SK-N-SH treated with all-trans-retinoic acid at 6 μM for 48 hours (cell line): ENCODE results near the gene AGTPBP1.

Experiments
- ARNTL ChIP-seq: fragments of 450-650 bp; formaldehyde crosslinking; IDR thresholded peaks from 2 replicates; pipeline ENCODE4 v1.5.0; 2020; ENCODE audit warnings: low read depth, mild to moderate bottlenecking, moderate library complexity, borderline replicate concordance
- CSRNP3 ChIP-seq: fragments of 250-450 bp; sonication (Bioruptor Pico); IDR thresholded peaks from 2 replicates; pipeline ENCODE4 v1.5.1; 2021; ENCODE audit warnings: mild to moderate bottlenecking, moderate library complexity
- ESRRG ChIP-seq: fragments of 250-450 bp; sonication (Bioruptor Pico); IDR thresholded peaks from 2 replicates; pipeline ENCODE4 v1.6.1; 2021; ENCODE audit warnings: mild to moderate bottlenecking
- PPARA ChIP-seq: fragments of 250-450 bp; sonication (Bioruptor Pico); IDR thresholded peaks from 2 replicates; pipeline ENCODE4 v1.5.0; 2020; ENCODE audit warnings: mild to moderate bottlenecking, borderline replicate concordance
- TCF4 ChIP-seq: fragments of 250-450 bp; sonication (Bioruptor Pico); IDR thresholded peaks from 2 replicates; pipeline ENCODE4 v1.8.0; 2021; ENCODE audit warnings: mild to moderate bottlenecking, moderate library complexity, borderline replicate concordance
- TOX ChIP-seq: fragments of 250-450 bp; sonication (Bioruptor Pico); IDR thresholded peaks from 2 replicates; pipeline ENCODE4 v1.8.0; 2021; ENCODE audit warnings: mild to moderate bottlenecking, moderate library complexity, borderline replicate concordance
- ZC3H10 ChIP-seq: fragments of 250-450 bp; sonication (Bioruptor Pico); IDR thresholded peaks from 2 replicates; pipeline ENCODE4 v1.5.1; 2021; ENCODE audit warnings: mild to moderate bottlenecking, moderate library complexity
- ZFP3 ChIP-seq: fragments of 250-450 bp; sonication (Bioruptor Pico); IDR thresholded peaks from 2 replicates; pipeline ENCODE4 v1.5.0; 2020; ENCODE audit warnings: mild to moderate bottlenecking, moderate library complexity
- ZFP30 ChIP-seq: fragments of 450-650 bp; formaldehyde crosslinking; IDR thresholded peaks from 2 replicates; pipeline ENCODE4 v1.5.0; 2022; ENCODE audit warnings: mild to moderate bottlenecking, moderate library complexity
- ZNF565 ChIP-seq: fragments of 450-650 bp; formaldehyde crosslinking; conservative IDR thresholded peaks from 2 replicates; pipeline ENCODE4 v1.5.0; 2020; ENCODE audit warnings: low read depth, mild to moderate bottlenecking, moderate library complexity
- ZNF70 ChIP-seq: fragments of 450-650 bp; formaldehyde crosslinking; IDR thresholded peaks from 2 replicates; pipeline ENCODE4 v1.5.0; 2020; ENCODE audit warnings: mild to moderate bottlenecking, moderate library complexity
- ZNF8 ChIP-seq: fragments of 450-650 bp; formaldehyde crosslinking; IDR thresholded peaks from 2 replicates; pipeline ENCODE4 v1.5.0; 2020; ENCODE audit warnings: mild to moderate bottlenecking, moderate library complexity
- TF ChIP-seq, protein P1 (sequence below): fragments of 250-450 bp; sonication (Bioruptor Pico); IDR thresholded peaks from 2 replicates; pipeline ENCODE4 v1.8.0; 2020; ENCODE audit warnings: mild to moderate bottlenecking, moderate library complexity, borderline replicate concordance
- TF ChIP-seq, protein P2 (sequence below): fragments of 250-450 bp; sonication (Bioruptor Pico); IDR thresholded peaks from 2 replicates; pipeline ENCODE4 v1.5.0; 2020; ENCODE audit warnings: mild to moderate bottlenecking, moderate library complexity

- TF ChIP-seq, protein P1, sequence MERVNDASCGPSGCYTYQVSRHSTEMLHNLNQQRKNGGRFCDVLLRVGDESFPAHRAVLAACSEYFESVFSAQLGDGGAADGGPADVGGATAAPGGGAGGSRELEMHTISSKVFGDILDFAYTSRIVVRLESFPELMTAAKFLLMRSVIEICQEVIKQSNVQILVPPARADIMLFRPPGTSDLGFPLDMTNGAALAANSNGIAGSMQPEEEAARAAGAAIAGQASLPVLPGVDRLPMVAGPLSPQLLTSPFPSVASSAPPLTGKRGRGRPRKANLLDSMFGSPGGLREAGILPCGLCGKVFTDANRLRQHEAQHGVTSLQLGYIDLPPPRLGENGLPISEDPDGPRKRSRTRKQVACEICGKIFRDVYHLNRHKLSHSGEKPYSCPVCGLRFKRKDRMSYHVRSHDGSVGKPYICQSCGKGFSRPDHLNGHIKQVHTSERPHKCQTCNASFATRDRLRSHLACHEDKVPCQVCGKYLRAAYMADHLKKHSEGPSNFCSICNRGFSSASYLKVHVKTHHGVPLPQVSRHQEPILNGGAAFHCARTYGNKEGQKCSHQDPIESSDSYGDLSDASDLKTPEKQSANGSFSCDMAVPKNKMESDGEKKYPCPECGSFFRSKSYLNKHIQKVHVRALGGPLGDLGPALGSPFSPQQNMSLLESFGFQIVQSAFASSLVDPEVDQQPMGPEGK (CRISPR knock-in tag): no peak
- TF ChIP-seq ZNF8 (CRISPR knock-in tag) (no peak), ZNF70 (no peak), ZFP3 (no peak), ZC3H10 (CRISPR knock-in tag) (no peak), ARNTL (no peak), TOX (CRISPR knock-in tag) (no peak), TCF4 (no peak), ESRRG (CRISPR knock-in tag) (no peak), CSRNP3 (CRISPR knock-in tag) (no peak), ZFP30 (CRISPR knock-in tag) (no peak), PPARA (no peak), ZNF565 (CRISPR knock-in tag) (no peak)
- TF ChIP-seq, protein P2, sequence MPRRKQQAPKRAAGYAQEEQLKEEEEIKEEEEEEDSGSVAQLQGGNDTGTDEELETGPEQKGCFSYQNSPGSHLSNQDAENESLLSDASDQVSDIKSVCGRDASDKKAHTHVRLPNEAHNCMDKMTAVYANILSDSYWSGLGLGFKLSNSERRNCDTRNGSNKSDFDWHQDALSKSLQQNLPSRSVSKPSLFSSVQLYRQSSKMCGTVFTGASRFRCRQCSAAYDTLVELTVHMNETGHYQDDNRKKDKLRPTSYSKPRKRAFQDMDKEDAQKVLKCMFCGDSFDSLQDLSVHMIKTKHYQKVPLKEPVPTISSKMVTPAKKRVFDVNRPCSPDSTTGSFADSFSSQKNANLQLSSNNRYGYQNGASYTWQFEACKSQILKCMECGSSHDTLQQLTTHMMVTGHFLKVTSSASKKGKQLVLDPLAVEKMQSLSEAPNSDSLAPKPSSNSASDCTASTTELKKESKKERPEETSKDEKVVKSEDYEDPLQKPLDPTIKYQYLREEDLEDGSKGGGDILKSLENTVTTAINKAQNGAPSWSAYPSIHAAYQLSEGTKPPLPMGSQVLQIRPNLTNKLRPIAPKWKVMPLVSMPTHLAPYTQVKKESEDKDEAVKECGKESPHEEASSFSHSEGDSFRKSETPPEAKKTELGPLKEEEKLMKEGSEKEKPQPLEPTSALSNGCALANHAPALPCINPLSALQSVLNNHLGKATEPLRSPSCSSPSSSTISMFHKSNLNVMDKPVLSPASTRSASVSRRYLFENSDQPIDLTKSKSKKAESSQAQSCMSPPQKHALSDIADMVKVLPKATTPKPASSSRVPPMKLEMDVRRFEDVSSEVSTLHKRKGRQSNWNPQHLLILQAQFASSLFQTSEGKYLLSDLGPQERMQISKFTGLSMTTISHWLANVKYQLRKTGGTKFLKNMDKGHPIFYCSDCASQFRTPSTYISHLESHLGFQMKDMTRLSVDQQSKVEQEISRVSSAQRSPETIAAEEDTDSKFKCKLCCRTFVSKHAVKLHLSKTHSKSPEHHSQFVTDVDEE (CRISPR knock-in tag): no peak
Measured at GRCh38 chr9:85505612-85506011, 236.1 kb downstream of the AGTPBP1 start.
